ENCODE data around the gene YTHDF1.

Gene YTHDF1

DNA sequence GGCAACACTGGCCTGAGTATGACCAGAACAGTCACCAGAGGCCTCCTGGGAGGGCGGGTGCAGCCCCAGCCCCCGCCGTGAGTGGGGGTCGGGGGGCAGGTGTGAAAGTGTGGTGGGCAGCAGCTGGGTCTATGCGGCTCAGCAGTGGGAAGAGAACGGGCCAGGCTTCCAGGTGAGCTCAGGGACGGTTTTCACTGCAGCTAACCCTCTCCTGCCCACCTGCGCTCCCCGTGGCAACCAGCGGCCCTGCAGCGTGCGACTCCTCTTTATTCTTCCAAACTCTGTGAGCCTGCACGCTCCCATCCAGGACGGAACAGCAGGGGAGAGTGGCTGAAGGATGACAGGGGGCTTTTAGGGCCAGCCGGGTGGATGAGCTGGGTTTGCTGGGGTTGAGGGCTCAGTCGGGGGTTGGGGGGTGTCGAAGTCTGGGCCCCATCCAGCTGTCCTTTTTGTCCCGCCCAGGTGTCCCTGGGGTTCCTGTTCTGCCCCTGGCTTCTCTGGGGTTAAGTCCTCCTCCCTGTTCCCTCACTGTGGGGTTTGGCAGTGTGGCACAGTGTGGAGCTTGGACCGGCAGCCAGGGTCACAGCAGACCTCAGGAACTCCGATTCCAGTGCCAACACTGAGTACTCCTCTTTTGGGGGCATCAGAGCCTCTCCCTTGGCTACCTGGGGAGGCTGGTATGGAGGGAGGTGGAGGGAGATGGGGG lies 18.9 kb upstream of the YTHDF1 start:
- H3K27ac ChIP-seq (ENCODE audit: low read length, poor library complexity, severe bottlenecking), result peak overlapping the region; percentile 28
- H3K4me1 ChIP-seq (ENCODE audit: control insufficient read depth, insufficient read depth, low read depth, low read length), result peaks cover 64% of the 10 kb centered on the region
- H3K4me3 ChIP-seq (ENCODE audit: insufficient read depth in 1 of 2, low read depth in 1 of 2, low read length in 2 of 2), result no peak overlapping the region
- H3K79me1 ChIP-seq (replicated peaks; ENCODE audit: low read length, poor library complexity, severe bottlenecking), result no peaks in the 10 kb centered on the region
- H3K4me2 ChIP-seq (ENCODE audit: low read length, poor library complexity, severe bottlenecking), result peak overlapping the region; percentile 20
- H3K36me3 ChIP-seq (ENCODE audit: control insufficient read depth in 1 of 2, insufficient read depth in 2 of 2, low read depth in 1 of 2, low read length in 2 of 2), result no peaks in the 10 kb centered on the region
- peak overlapping the region; percentile 8 for H2BK120ac ChIP-seq (ENCODE audit: low read depth, low read length)
- peak overlapping the region; percentile 57 for H2AK5ac ChIP-seq (ENCODE audit: low read length, severe bottlenecking)
- H3K27me3 ChIP-seq (ENCODE audit: control insufficient read depth in 1 of 2, insufficient read depth in 1 of 2, low read length in 2 of 2), result peaks cover 0 to 9% of the 10 kb centered on the region in 2 experiments
- H3K9ac ChIP-seq (ENCODE audit: low read length), result no peak overlapping the region
- H2BK12ac ChIP-seq (ENCODE audit: low read length in 2 of 2), result peak overlapping the region; percentile 88 to 99
- 25% methylated on average over 19 of the region's 20 CpGs for WGBS
- DNase-seq, result peak; percentile 44
- H3K4ac ChIP-seq (ENCODE audit: low read depth in 1 of 2, low read length in 2 of 2), result peak overlapping the region; percentile 9 to 54
- no peaks in the 10 kb centered on the region for H3K9me3 ChIP-seq (ENCODE audit: control insufficient read depth, low read length)
- H2BK5ac ChIP-seq (ENCODE audit: low read depth, low read length, poor library complexity, severe bottlenecking), result peak overlapping the region; percentile 58
- H3K23ac ChIP-seq (ENCODE audit: low read length in 2 of 2), result no peak overlapping the region
- H3K14ac ChIP-seq (ENCODE audit: low read length in 2 of 2), result peak overlapping the region in 1 of 2 experiments; percentile 7
- H2AFZ ChIP-seq (ENCODE audit: low read depth, low read length), result peak overlapping the region; percentile 14
- peak overlapping the region; percentile 99 for H2BK15ac ChIP-seq (ENCODE audit: low read depth, poor library complexity, severe bottlenecking)
- H4K8ac ChIP-seq (ENCODE audit: low read length), result peak overlapping the region; percentile 83
- H3K18ac ChIP-seq (ENCODE audit: low read depth in 1 of 2, low read length in 2 of 2), result peak overlapping the region; percentile 59 to 92
- peak overlapping the region; percentile 79 for H4K91ac ChIP-seq (ENCODE audit: low read length)

GRCh38 chr20:63233924-63234323 lies 18.0 kb upstream of the YTHDF1 start:
- peaks cover 0 to 16% of the 10 kb centered on the region in 2 experiments for H3K27me3 ChIP-seq (ENCODE audit: control insufficient read depth in 1 of 2, insufficient read depth in 1 of 2, low read length in 2 of 2)
- H3K4ac ChIP-seq (ENCODE audit: low read depth in 1 of 2, low read length in 2 of 2), result peak overlapping the region; percentile 5 to 84
- no peak overlapping the region for H3K4me2 ChIP-seq (ENCODE audit: low read length, poor library complexity, severe bottlenecking)
- H3K14ac ChIP-seq (ENCODE audit: low read length in 2 of 2), result peak overlapping the region in 1 of 2 experiments; percentile 73
- H3K9me3 ChIP-seq (ENCODE audit: control insufficient read depth, low read length), result no peaks in the 10 kb centered on the region
- no peak for DNase-seq
- H4K91ac ChIP-seq (ENCODE audit: low read length), result peak overlapping the region; percentile 65
- peak overlapping the region; percentile 66 for H2BK120ac ChIP-seq (ENCODE audit: low read depth, low read length)
- peak overlapping the region; percentile 92 for H2AK5ac ChIP-seq (ENCODE audit: low read length, severe bottlenecking)
- H3K27ac ChIP-seq (ENCODE audit: low read length, poor library complexity, severe bottlenecking), result no peak overlapping the region
- H3K9ac ChIP-seq (ENCODE audit: low read length), result no peak overlapping the region
- H3K79me1 ChIP-seq (replicated peaks; ENCODE audit: low read length, poor library complexity, severe bottlenecking), result no peaks in the 10 kb centered on the region
- no peak overlapping the region for H3K23ac ChIP-seq (ENCODE audit: low read length in 2 of 2)
- H2BK12ac ChIP-seq (ENCODE audit: low read length in 2 of 2), result peak overlapping the region; percentile 44 to 99
- no peaks in the 10 kb centered on the region for H3K36me3 ChIP-seq (ENCODE audit: control insufficient read depth in 1 of 2, insufficient read depth in 2 of 2, low read depth in 1 of 2, low read length in 2 of 2)
- peaks cover 65% of the 10 kb centered on the region for H3K4me1 ChIP-seq (ENCODE audit: control insufficient read depth, insufficient read depth, low read depth, low read length)
- peak overlapping the region; percentile 70 for H2BK5ac ChIP-seq (ENCODE audit: low read depth, low read length, poor library complexity, severe bottlenecking)
- H3K4me3 ChIP-seq (ENCODE audit: insufficient read depth in 1 of 2, low read depth in 1 of 2, low read length in 2 of 2), result no peak overlapping the region
- H3K18ac ChIP-seq (ENCODE audit: low read depth in 1 of 2, low read length in 2 of 2), result peak overlapping the region; percentile 70 to 82
- H4K8ac ChIP-seq (ENCODE audit: low read length), result no peak overlapping the region
- peak overlapping the region; percentile 99 for H2BK15ac ChIP-seq (ENCODE audit: low read depth, poor library complexity, severe bottlenecking)
- 92% methylated on average over 15 of the region's 17 CpGs for WGBS
- H2AFZ ChIP-seq (ENCODE audit: low read depth, low read length), result no peak overlapping the region

GRCh38 chr20:63233061-63233344 lies 17.1 kb upstream of the YTHDF1 start:
- Histone ChIP-seq H3K36me3 (ENCODE audit: control insufficient read depth in 1 of 2, insufficient read depth in 2 of 2, low read depth in 1 of 2, low read length in 2 of 2) (no peaks in the 10 kb centered on the region), H4K8ac (ENCODE audit: low read length) (peak overlapping the region; percentile 94), H3K9ac (ENCODE audit: low read length) (no peak overlapping the region), H2AFZ (ENCODE audit: low read depth, low read length) (no peak overlapping the region), H3K79me1 (replicated peaks; ENCODE audit: low read length, poor library complexity, severe bottlenecking) (no peaks in the 10 kb centered on the region), H2BK5ac (ENCODE audit: low read depth, low read length, poor library complexity, severe bottlenecking) (peak overlapping the region; percentile 95), H3K23ac (ENCODE audit: low read length in 2 of 2) (no peak overlapping the region), H3K27me3 (ENCODE audit: control insufficient read depth in 1 of 2, insufficient read depth in 1 of 2, low read length in 2 of 2) (peaks cover 0 to 22% of the 10 kb centered on the region in 2 experiments), H3K4me1 (ENCODE audit: control insufficient read depth, insufficient read depth, low read depth, low read length) (peaks cover 60% of the 10 kb centered on the region), H2BK12ac (ENCODE audit: low read length in 2 of 2) (peak overlapping the region; percentile 89 to 93), H2AK5ac (ENCODE audit: low read length, severe bottlenecking) (peak overlapping the region; percentile 28), H3K9me3 (ENCODE audit: control insufficient read depth, low read length) (no peaks in the 10 kb centered on the region), H3K14ac (ENCODE audit: low read length in 2 of 2) (no peak overlapping the region), H2BK15ac (ENCODE audit: low read depth, poor library complexity, severe bottlenecking) (no peak overlapping the region), H2BK120ac (ENCODE audit: low read depth, low read length) (peak overlapping the region; percentile 64), H3K4me3 (ENCODE audit: insufficient read depth in 1 of 2, low read depth in 1 of 2, low read length in 2 of 2) (no peak overlapping the region), H3K4ac (ENCODE audit: low read depth in 1 of 2, low read length in 2 of 2) (peak overlapping the region in 1 of 2 experiments; percentile 22), H4K91ac (ENCODE audit: low read length) (peak overlapping the region; percentile 95), H3K27ac (ENCODE audit: low read length, poor library complexity, severe bottlenecking) (peak overlapping the region; percentile 97), H3K18ac (ENCODE audit: low read depth in 1 of 2, low read length in 2 of 2) (peak overlapping the region; percentile 61 to 76), H3K4me2 (ENCODE audit: low read length, poor library complexity, severe bottlenecking) (no peak overlapping the region)
- DNase-seq, result peak; percentile 45
- 89% methylated on average over 2 of the region's 3 CpGs for WGBS

DNA sequence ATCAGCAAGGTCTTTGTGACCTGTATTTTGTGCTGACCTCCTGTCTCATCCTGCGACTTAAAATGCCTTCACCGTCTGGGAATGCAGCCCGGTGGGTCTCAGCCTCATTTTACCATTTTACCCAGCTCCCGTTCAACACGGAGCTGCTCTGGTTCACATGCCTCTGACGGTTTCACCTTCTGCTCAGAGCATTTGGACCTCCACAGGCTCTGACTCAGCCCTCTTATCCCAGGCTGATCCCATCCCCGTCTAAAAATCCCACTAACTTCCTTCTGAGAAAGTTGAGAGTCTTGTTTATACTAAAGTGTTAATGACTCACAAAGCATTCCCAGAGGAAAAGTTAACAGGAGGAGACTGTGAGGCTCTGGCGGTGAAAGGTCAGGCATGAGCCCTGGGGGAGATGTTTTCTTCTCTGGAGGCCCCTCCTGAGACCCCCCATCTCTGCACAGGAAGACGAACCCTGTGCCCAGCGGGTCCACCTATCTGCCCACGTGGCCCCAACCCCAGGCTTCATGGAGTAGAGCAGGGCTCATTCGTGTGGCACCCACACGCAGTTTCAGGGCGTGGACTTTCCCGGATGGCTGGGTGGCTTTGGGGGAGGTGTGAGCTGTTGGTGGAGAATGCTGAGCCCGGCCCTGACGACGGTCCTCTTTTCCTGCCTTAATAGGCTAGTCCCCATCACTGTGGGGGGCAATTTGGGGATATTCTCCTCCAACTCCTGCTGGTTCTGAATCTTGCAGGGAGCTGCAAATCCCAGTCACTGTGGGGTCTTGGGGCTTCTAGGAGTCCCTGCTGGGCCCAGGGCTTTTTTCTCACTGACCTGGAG lies 16.5 kb upstream of the YTHDF1 start:
- Histone ChIP-seq H3K18ac (ENCODE audit: low read depth in 1 of 2, low read length in 2 of 2) (peak overlapping the region; percentile 86), H3K14ac (ENCODE audit: low read length in 2 of 2) (no peak overlapping the region), H2AK5ac (ENCODE audit: low read length, severe bottlenecking) (peak overlapping the region; percentile 28), H2BK15ac (ENCODE audit: low read depth, poor library complexity, severe bottlenecking) (peak overlapping the region; percentile 12), H3K4me1 (ENCODE audit: control insufficient read depth, insufficient read depth, low read depth, low read length) (peaks cover 60% of the 10 kb centered on the region), H3K4ac (ENCODE audit: low read depth in 1 of 2, low read length in 2 of 2) (peak overlapping the region; percentile 16 to 22), H2BK5ac (ENCODE audit: low read depth, low read length, poor library complexity, severe bottlenecking) (peak overlapping the region; percentile 95), H3K79me1 (replicated peaks; ENCODE audit: low read length, poor library complexity, severe bottlenecking) (no peaks in the 10 kb centered on the region), H3K27me3 (ENCODE audit: control insufficient read depth in 1 of 2, insufficient read depth in 1 of 2, low read length in 2 of 2) (peaks cover 0 to 22% of the 10 kb centered on the region in 2 experiments), H3K27ac (ENCODE audit: low read length, poor library complexity, severe bottlenecking) (peak overlapping the region; percentile 97), H2BK12ac (ENCODE audit: low read length in 2 of 2) (peak overlapping the region; percentile 93), H2AFZ (ENCODE audit: low read depth, low read length) (no peak overlapping the region), H3K4me3 (ENCODE audit: insufficient read depth in 1 of 2, low read depth in 1 of 2, low read length in 2 of 2) (peak overlapping the region in 1 of 2 experiments; percentile 31), H4K91ac (ENCODE audit: low read length) (peak overlapping the region; percentile 95), H3K9ac (ENCODE audit: low read length) (peak overlapping the region; percentile 19), H3K4me2 (ENCODE audit: low read length, poor library complexity, severe bottlenecking) (no peak overlapping the region), H3K9me3 (ENCODE audit: control insufficient read depth, low read length) (no peaks in the 10 kb centered on the region), H3K36me3 (ENCODE audit: control insufficient read depth in 1 of 2, insufficient read depth in 2 of 2, low read depth in 1 of 2, low read length in 2 of 2) (no peaks in the 10 kb centered on the region), H3K23ac (ENCODE audit: low read length in 2 of 2) (no peak overlapping the region), H2BK120ac (ENCODE audit: low read depth, low read length) (peak overlapping the region; percentile 94), H4K8ac (ENCODE audit: low read length) (peak overlapping the region; percentile 94)
- DNase-seq, result peak; percentile 99
- WGBS, result 2% methylated on average over 11 of the region's 18 CpGs

Measured in mesenchymal stem cell (in vitro differentiated cells and primary cell).